T-helper 22 cell (primary cell): ENCODE data around the gene ZNF41.

Source experiments
- DNase-seq: peaks from one replicate; pipeline ENCODE4 v3.0.0-alpha.2; 2020; ENCODE audit warnings: low read depth

The ZNF41 gene

DNA sequence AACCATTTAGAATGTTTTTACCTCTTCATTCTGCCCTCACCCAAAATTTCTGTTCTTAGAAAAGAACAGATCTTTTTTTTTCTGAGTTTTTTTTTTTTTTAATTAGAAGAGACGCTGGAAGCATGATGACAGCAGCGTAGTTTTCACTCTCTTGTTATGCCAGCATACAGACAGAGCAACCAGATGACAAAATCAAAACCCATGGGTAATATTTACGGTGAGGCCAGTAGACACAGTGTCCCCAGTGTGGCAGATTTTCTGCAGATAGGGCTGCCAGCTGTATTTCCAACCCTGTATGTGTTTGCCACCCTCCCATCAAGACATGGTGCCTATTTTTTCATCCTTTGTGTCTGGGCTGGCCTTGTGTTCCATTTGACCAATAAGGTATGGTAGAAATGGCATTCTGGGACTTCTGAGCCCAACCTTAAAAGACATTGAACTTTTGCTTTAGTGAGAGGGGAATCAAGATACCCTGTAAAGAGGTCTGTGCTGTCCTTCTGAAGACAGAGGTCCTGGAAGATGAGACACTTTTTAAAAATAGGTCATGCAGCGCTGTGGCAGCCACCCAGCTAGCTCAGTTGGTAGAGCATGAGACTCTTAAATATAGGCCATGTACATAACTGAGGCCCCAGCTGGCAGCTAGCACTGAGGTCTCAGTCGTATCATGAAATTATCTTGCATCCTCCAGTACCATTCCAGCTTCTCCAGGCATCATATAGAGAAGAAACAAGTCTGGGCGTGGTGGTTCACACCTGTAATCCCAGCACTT, 6.7 kb upstream of the ZNF41 start:
- no peak for DNase-seq

DNA sequence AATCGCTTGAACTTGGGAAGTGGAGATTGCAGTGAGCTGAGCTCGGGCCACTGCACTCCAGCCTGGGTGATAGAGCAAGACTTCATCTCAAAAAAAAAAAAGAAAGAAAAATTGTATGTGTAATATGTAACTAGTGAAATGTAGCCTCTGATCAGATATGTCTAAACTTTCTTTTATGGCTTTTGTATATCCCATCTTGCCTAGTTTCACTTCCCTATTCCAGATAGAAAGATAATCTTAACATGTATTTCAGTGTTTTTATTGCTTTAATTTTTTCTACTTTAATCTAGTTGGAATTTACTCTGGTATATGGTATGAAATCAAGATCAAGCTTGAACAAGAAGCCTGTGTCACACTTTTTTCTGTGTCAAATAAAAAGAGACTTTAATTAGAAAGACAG, 1.9 kb upstream of the ZNF41 start:
- no peak for DNase-seq

DNA sequence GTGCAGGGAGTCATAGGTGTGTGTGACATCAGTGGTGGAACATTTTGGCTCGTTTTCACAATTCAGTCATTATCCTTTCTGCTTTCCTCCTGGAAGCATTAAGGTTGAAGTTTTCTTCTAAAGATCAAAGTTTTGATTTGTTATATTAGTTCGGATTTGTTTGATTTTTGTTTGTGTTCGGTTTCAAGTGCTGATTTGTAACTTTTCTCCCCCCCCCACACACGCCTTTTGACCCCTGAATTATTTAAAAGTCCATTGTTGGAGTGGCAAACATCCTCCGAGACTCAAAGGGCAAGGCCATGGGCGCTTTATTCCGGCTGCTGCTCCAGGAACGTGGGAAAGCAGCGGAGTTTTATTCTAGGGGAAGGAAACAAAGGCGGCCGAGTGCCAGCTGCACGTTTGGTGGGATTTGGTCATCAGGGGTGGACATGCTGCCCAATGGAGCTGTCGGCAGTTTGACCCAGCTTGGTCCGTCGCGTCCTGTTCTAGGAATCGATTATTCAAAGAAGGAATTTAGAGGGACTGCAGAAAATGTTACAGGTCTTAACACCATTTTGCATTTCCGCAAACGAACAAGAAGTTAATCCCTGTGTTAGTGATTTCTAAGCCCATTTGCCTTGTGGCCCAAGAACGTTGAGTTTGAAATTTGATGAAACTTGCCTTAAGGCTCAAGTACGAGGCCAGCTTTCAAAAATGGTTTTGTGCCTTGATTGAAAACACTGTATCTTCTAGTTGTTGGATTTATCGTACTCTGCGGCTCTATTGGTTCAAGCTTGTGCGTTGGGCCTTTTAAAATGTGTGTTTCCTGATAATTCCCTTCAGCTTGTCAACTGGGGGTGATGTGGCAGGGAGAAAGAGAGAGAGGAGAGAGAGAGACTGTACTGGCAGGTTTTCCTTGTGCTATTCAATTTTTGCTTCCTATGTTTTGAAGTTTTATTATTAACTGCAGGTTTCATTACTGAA, 565 bp upstream of the ZNF41 start:
- no peak for DNase-seq

DNA sequence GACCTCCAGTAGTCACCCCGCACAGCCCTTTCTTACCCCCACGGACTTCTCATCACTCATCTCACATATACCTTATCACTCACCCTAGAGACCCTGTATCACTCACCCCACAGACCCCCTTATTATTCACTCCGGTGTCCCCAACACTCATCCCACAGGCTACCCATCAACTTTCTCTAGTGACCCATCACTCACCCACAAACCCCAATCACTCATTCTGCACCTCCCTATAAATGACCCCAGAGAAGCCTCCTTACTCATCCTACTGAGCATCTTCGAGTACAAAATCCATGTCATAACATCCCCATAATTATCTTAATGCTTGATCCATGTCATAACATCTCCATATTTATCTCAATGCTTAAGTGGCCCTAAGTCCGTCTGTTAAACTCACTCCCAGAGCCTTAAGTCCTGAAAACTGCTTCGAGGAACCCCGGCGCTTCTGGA, 934 bp downstream of the ZNF41 start:
- DNase-seq: no peak

DNA sequence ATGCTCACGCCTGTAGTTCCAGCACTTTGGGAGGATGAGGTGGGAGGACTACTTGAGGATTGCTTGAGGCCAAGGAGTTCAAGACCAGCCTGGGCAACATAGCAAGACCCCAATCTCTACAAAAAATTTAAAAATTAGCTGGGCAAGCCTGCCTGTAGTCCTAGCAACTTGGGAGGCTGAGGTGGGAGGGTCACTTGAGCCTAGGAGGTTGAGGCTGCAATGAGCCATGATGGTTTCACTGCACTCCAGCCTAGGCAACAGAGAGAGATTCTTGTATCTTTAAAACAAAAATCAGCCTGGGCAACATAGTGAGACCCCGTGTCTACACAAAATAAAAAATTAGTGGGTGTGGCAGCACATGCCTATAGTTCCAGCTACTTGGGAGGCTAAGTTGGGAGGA, 1.9 kb downstream of the ZNF41 start:
- DNase-seq: no peak

DNA sequence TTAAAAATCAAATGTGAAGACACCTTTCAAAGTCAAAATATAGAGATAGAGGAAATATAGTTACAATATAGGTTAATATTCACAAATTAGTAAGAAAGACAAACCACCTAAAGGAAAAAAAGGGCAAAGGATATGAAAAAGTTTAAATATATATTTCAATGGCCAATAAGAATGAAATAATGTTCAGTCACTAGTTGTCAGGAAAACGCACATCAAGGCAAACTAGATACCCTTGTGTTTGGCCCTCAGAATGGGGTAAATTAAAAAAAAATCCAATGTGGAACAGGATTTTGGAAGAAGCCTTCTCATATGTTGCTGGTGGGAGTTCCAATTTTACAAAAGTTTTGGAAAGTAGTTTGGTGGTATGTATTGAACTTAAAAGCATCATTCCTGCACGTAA, 2.4 kb downstream of the ZNF41 start:
- DNase-seq: no peak

DNA sequence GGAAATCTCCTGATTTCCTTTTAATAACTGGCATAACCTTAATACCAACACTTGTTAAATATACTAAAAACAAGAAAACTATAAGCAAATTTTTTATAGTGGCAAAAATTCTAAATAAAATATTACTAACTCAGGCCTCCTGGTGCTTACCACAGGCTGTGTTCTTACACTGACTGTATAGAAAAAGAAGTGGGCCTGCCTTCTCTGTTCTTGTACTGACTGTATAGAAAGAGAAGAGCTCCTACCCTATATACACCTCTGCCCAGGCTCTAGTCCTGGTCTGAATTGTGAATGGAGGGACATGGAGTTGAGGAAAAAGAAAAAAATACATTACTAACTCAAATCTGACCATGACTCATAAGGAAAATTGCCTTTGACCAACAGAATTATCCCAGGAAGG, 7.5 kb downstream of the ZNF41 start:
- DNase-seq: no peak

DNA sequence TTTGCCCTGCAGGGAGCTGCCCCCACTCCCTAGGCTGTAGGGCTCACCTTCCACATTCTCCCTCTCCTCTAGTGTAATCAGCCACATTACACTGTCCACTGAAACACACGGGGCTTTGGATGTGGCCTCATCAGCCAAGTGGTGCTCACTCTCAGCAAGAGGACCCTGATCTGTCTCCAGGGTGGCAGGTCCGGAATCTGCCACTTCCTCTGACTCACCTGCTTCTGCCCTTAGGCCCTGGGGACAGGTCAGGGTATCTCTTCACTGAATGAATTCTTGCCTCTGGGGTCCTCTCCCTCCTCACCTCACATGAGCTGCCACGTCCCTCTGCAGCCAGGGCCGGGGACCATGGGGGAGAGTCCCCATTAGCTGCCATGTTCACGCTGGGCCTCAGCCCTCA, 15.9 kb downstream of the ZNF41 start:
- DNase-seq: no peak

DNA sequence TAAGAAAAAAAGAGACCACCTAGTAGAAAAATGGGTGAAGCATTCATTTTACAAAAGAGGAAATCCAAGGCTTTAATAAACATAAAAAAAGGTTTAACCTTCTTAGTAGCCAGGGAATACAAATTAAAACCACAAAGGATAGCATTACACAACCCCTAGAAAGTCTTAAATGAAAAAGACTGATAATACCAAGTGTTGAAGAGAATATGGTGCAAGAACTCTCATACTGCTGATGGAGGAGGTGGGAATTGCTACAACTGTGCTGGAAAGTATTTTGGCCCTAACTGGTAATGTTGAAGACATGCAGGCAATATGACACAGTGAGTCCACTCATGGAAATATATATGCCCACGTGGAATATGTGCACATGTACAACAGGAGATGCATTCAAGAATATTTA, 22.5 kb downstream of the ZNF41 start:
- no peak for DNase-seq

DNA sequence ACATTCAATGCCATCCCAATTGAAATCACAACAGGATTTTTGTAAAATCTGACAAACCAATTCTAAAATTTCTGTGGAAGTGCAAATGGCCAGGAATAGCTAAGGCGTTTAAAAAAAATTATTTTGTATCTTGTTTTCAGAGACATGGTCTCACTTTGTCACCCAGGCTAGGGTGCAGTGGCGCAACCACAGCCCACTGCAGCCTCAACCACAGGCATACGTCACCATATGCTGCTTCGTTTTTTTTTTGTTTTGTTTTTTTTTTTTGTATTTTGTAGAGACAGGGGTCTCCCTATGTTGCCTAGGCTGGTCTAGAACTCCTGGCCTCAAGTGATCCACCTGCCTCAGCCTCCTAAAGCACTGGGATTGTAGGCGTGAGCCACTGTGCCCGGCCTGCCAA, 24.5 kb downstream of the ZNF41 start:
- no peak for DNase-seq

DNA sequence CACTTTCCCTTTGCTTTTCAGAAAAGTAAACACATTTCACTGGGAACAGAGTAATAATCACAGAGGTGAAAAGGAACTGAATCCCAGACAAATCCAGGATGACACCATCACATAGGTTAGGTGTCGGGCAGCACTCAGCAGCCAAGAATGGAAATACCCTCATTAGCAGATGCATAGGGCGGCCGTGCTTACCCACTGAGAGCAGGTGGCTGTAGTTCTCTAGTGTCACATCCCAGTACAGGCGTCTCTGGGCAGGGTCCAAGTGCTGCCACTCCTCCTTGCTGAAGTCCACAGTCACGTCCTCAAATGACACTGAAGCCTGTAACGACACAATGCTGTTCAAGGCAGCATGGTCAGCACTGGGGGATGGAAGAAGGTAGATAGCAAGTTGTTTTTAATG, 26.9 kb downstream of the ZNF41 start:
- no peak for DNase-seq

DNA sequence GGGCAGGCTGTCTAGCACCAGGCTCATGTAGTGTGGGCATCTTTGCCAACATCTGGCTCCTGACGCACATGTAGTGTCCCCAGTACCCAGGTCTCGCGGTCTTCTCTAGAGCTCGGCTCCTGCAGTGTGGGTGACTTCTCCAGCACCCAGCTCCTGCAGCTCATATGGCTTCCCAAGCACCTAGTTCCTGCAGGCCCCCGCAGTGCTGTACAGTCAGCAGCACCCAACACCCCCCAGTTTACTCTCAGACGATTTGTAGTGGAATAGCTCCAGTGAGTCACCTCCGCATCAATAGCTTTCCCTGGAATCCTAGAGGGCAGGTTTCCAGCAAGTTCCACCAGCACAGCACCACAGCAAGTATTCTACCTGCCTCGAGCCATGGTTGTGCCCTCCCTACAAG, 30.9 kb downstream of the ZNF41 start:
- no peak for DNase-seq

DNA sequence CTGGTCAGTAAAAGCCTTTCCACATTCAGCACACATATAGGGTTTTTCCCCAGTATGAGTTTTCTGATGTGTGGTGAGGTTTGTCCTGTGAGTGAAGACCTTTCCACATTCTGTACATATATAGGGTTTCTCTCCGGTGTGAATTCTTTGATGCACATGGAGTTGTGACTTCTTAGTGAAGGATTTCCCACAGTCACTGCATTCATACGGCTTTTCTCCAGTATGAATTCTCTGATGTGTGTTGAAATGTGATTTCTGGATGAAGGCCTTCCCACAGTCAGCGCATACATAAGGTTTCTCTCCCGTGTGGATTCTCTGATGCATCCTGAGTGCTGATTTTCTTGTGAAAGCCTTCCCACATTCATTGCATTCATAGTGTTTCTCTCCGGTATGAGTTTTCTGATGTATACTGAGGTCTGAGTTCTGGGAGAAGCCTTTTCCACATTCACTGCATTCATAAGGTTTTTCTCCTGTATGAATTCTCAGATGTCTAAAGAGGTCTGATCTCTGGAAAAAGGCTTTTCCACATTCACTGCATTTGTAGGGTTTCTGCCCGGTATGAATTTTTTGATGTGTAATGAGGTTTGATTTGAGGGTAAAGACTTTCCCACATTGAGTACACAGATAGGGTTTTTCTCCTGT, 34.7 kb downstream of the ZNF41 start:
- no peak for DNase-seq

DNA sequence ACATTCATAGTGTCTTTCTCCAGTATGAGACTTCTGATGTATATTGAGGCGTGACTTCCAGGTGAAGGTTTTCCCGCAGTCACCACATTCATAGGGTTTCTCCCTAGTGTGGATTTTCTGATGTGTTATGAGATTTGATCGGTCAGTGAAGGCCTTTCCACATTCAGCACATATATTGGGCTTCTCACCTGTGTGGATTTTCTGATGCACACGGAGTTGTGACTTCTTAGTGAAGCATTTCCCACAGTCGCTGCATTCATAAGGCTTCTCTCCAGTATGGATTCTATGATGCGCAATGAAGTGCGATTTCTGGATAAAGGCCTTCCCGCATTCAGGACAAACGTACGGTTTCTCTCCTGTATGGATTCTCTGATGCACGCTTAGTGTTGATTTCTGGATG, 35.4 kb downstream of the ZNF41 start:
- DNase-seq: no peak

DNA sequence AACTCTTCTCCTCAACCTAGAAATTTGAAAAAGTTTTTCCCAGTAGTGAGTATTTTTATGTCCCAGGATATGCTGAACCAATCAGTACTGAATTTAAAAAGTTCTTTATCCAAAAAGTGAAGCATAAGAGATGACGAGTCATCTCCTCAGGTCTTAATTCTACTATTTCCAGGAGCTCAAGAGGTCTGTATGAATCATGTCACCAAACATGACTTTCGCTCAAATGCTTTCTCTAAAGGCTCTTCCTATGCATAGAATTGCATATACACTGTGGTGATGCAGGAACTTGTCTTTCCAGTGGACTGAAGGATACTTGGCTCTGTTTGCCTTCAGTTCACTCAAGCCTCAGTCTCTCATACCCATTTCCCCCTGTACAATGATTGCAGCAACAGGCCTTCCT, 36.1 kb downstream of the ZNF41 start:
- no peak for DNase-seq

DNA sequence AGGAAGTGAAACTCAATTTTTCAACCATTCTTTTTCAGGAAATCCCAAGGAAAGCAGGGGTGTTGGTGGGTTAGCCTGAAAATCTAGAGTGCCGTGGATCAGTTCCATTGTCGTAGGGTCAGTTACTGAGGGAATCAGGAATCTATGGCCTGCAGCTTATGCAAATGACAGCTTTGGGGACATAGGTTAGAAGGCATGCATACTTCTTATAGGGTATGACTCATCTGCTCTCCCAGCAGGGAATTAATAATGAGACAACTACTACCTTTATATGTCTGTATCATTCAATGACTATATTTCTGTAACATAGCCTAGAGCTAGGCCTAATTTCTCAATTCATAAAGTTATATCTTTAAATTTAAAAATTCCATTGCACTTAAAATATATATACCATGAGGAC, 36.6 kb downstream of the ZNF41 start:
- DNase-seq: no peak

DNA sequence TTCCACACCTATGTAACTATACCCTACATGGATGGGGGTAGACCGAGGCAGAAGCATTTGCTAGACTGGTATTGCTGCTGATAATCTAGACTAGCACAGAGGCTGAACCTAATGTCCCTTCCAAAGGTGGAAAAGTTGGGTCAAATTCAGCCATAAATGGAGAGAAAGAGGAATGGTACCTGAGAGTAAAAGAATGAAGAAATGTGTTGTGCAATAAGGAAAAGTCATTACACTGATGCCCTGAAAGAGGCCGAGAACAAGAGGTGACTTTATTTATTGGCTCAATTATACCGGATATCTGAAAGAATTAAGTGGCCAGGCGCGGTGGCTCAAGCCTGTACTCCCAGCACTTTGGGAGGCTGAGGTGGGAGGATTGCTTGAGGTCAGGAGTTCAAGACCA, 52.1 kb downstream of the ZNF41 start:
- DNase-seq: no peak

DNA sequence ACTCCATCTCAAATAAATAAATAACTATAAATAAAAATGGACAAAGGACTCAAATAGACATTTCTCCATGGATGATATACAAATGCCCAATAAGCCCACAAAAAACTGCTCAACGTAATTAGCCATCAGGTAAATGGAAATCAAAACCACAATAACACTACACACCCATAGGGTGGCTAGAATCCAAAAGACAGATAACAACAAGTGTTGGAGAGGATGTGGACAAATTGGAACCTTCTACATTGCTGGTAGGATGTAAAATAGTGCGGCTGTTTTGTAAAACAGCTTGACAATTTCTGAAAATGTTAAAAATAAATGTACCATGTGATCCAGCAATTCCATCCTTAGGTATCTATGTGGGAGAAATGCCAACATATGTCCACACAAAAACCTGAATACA, 60.6 kb downstream of the ZNF41 start:
- DNase-seq: no peak

DNA sequence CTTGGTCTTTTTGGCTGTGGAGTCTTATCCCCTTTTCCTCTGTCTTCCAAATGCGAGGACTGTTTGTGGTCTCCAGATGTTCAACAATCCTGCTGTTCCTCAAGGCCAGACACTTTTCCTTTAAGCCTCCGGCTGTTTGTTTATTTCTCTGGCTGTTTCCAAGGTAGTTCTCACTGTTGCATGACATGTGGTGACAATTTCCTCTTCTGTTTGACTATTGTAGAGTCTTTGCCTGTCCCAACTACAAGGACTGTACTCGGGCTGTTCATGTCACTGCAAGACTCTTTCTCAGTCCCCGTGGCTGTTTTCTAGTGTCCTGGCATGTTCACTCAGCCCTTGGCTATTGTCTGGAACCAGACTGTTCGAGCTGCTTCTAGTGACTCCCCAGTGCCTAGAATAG, 62.1 kb downstream of the ZNF41 start:
- DNase-seq: no peak

DNA sequence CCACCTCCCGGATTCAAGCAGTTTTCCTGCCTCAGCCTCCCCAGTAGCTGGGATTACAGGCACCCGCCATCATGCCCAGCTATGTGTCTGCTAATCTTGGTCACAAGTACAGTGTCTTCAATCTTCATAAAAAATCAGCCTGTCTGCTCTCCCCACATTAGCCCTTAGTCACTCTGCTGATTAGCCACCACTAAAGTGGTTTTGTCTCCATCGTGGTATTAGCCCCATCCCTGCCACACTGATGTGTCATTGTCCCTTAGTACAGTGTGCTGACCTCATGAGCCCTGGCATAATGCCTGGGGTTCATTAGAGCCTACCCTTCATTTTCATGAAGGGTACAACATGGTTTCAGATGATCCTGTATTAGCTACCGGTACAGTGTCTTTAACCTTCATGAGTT, 62.8 kb downstream of the ZNF41 start:
- DNase-seq: no peak

DNA sequence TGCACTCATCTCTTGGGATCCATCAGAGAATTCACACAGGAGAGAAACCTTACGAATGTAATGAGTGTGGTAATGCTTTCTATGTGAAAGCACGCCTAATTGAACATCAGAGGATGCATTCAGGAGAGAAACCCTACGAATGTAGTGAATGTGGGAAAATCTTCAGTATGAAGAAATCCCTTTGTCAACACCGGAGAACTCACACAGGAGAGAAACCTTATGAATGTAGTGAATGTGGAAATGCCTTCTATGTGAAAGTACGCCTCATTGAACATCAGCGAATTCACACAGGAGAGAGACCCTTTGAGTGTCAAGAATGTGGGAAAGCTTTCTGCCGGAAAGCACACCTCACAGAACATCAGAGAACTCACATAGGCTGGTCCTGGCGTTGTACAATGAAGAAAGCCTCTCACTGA, 69.8 kb downstream of the ZNF41 start:
- no peak for DNase-seq
